Measurements from ENCODE around the gene IFI16.

The IFI16 gene

GRCh38 chr1:159066108-159066507, 56.4 kb downstream of the IFI16 start:
- DNase-seq (ENCODE audit: low spot score), result no peak

- DNase-seq (ENCODE audit: low spot score), result peak; percentile 69
These were observed 58.3 kb downstream of the IFI16 start for GRCh38 chr1:159067699-159068621.

- DNase-seq (ENCODE audit: low spot score), result no peak
These were observed 59.2 kb downstream of the IFI16 start for GRCh38 chr1:159068886-159069285.

- DNase-seq (ENCODE audit: low spot score), result peak; percentile 45
These were observed 62.4 kb downstream of the IFI16 start for GRCh38 chr1:159071970-159072582.

- peak; percentile 66 for DNase-seq (ENCODE audit: low spot score)
These were observed 66.9 kb downstream of the IFI16 start, which contains the start of gene AIM2 for GRCh38 chr1:159076438-159077119. Gene AIM2 (minus strand): TSS chr1:159076766. CDS start chr1:159073499, 3,267 bp downstream.

GRCh38 chr1:159077120-159077961, 67.6 kb downstream of the IFI16 start:
- peak; percentile 55 for DNase-seq (ENCODE audit: low spot score)

- DNase-seq (ENCODE audit: low spot score), result no peak
These were observed 69.8 kb downstream of the IFI16 start for GRCh38 chr1:159079525-159079924.

- no peak for DNase-seq (ENCODE audit: low spot score)
These were observed 71.9 kb downstream of the IFI16 start for GRCh38 chr1:159081626-159082025.

GRCh38 chr1:159083013-159083412, 73.3 kb downstream of the IFI16 start:
- DNase-seq (ENCODE audit: low spot score), result no peak

GRCh38 chr1:159084152-159084551, 74.4 kb downstream of the IFI16 start:
- DNase-seq (ENCODE audit: low spot score), result no peak

GRCh38 chr1:159084867-159085266, 75.2 kb downstream of the IFI16 start:
- DNase-seq (ENCODE audit: low spot score), result no peak

- no peak for DNase-seq (ENCODE audit: low spot score)
These were observed 78.3 kb downstream of the IFI16 start for GRCh38 chr1:159088050-159088449.

- DNase-seq (ENCODE audit: low spot score), result no peak
These were observed 79.0 kb downstream of the IFI16 start for GRCh38 chr1:159088546-159089183.

GRCh38 chr1:159089184-159089791, 79.6 kb downstream of the IFI16 start:
- DNase-seq (ENCODE audit: low spot score), result peak; percentile 22

GRCh38 chr1:159090286-159091179, 80.8 kb downstream of the IFI16 start:
- no peak for DNase-seq (ENCODE audit: low spot score)

GRCh38 chr1:159091180-159091560, 81.5 kb downstream of the IFI16 start:
- DNase-seq (ENCODE audit: low spot score), result no peak

GRCh38 chr1:159091607-159092031, 81.9 kb downstream of the IFI16 start:
- DNase-seq (ENCODE audit: low spot score), result no peak

- no peak for DNase-seq (ENCODE audit: low spot score)
These were observed 82.5 kb downstream of the IFI16 start for GRCh38 chr1:159092036-159092760.

- DNase-seq (ENCODE audit: low spot score), result no peak
These were observed 88.9 kb downstream of the IFI16 start for GRCh38 chr1:159098596-159098995.
